Transverse colon (tissue), 4 donors: Measurements from ENCODE around the gene PER2.

Experiments used
- POLR2AphosphoS5 ChIP-seq, 3 donors: sonication (generic); formaldehyde crosslinking; IDR thresholded peaks; one replicate each; pipeline ENCODE4 v1.6.1; 2016; ENCODE audit warnings: antibody characterized with exemption in 3 of 3
- TF ChIP-seq, protein P1 (sequence below), 5 experiments: fragments of 200-600 bp in 3 of 5; fragments of 450-650 bp in 2 of 5; sonication (generic) in 3 of 5; IDR thresholded peaks; 1 replicate in 2 of 5; 2 replicates in 3 of 5; pipeline ENCODE4 v1.5.1; 2016 to 2017; ENCODE audit warnings: antibody characterized with exemption in 5 of 5, inconsistent platforms in 3 of 5, mild to moderate bottlenecking in 2 of 5, moderate library complexity in 1 of 5

DNA sequence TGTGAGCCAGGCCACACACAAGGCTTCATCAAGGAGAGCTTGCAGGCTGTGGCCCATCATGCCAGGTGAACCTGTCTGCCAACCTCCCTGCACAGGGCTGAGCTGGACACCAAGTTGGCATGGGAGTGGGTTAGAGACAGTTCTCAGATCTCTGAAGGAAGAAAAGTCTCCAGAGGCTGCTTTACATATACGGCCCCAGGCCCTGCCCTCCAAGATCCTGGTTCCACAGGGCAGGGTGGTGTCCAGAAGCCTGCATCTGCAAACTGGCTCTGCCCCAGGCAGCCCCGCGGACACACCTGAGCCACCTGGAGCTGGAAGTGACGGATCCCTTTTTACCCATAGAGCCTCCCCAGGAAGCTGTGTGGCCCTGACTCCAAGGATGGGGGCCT is 24.3 kb downstream of the PER2 start:
- TF ChIP-seq, protein P1, sequence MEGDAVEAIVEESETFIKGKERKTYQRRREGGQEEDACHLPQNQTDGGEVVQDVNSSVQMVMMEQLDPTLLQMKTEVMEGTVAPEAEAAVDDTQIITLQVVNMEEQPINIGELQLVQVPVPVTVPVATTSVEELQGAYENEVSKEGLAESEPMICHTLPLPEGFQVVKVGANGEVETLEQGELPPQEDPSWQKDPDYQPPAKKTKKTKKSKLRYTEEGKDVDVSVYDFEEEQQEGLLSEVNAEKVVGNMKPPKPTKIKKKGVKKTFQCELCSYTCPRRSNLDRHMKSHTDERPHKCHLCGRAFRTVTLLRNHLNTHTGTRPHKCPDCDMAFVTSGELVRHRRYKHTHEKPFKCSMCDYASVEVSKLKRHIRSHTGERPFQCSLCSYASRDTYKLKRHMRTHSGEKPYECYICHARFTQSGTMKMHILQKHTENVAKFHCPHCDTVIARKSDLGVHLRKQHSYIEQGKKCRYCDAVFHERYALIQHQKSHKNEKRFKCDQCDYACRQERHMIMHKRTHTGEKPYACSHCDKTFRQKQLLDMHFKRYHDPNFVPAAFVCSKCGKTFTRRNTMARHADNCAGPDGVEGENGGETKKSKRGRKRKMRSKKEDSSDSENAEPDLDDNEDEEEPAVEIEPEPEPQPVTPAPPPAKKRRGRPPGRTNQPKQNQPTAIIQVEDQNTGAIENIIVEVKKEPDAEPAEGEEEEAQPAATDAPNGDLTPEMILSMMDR (IDR thresholded peaks at IDR 0.05): no peak
- peak in 1 of 3 donors; percentile 4 for TF ChIP-seq POLR2AphosphoS5 (IDR thresholded peaks at IDR 0.05)
